Peyer's patch (tissue), 4 donors: ENCODE measurements around the gene GCFC2.

Experiments used
- POLR2A ChIP-seq, 2 donors: fragments of 450-650 bp; IDR thresholded peaks; one replicate each; pipeline ENCODE4 v1.5.1; 2017; ENCODE audit warnings: antibody characterized with exemption in 2 of 2, mild to moderate bottlenecking in 2 of 2, moderate library complexity in 2 of 2
- TF ChIP-seq, protein P1 (sequence below), 6 experiments: fragments of 450-650 bp in 4 of 6; fragments of 200-600 bp in 2 of 6; sonication (generic) in 1 of 6; IDR thresholded peaks; one replicate each; pipeline ENCODE4 v1.5.1; 2017 to 2019; ENCODE audit warnings: antibody characterized with exemption in 6 of 6, mild to moderate bottlenecking in 3 of 6, moderate library complexity in 1 of 6

DNA sequence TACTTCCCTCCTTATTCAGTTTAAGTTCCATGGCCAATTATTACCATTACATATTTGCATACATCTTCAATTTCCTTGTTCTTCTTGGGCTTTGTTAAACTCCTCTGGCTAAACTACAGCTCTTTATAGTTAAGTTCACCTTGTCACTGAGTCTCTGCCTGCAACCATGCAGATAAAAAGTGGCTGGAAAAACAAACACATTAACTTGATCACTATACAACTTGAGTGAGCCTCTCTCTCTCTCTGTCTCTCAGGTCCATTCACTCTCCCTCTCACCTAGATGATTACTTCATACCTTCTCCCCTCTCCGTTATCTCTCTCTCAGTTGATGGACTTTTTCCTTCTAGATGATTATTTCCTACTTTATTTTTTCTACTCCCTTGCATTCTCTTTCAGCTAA is 30.3 kb downstream of the GCFC2 start:
- TF ChIP-seq, protein P1, sequence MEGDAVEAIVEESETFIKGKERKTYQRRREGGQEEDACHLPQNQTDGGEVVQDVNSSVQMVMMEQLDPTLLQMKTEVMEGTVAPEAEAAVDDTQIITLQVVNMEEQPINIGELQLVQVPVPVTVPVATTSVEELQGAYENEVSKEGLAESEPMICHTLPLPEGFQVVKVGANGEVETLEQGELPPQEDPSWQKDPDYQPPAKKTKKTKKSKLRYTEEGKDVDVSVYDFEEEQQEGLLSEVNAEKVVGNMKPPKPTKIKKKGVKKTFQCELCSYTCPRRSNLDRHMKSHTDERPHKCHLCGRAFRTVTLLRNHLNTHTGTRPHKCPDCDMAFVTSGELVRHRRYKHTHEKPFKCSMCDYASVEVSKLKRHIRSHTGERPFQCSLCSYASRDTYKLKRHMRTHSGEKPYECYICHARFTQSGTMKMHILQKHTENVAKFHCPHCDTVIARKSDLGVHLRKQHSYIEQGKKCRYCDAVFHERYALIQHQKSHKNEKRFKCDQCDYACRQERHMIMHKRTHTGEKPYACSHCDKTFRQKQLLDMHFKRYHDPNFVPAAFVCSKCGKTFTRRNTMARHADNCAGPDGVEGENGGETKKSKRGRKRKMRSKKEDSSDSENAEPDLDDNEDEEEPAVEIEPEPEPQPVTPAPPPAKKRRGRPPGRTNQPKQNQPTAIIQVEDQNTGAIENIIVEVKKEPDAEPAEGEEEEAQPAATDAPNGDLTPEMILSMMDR (IDR thresholded peaks at IDR 0.05): no peak
- TF ChIP-seq POLR2A (IDR thresholded peaks at IDR 0.05): no peak
